ENCODE results near the gene PFN3.
"Not testable (repeated sequence)": the region's sequence is repeated elsewhere in the genome, so short reads cannot be mapped to it uniquely, and the experiment has no call there.

Gene PFN3

DNA sequence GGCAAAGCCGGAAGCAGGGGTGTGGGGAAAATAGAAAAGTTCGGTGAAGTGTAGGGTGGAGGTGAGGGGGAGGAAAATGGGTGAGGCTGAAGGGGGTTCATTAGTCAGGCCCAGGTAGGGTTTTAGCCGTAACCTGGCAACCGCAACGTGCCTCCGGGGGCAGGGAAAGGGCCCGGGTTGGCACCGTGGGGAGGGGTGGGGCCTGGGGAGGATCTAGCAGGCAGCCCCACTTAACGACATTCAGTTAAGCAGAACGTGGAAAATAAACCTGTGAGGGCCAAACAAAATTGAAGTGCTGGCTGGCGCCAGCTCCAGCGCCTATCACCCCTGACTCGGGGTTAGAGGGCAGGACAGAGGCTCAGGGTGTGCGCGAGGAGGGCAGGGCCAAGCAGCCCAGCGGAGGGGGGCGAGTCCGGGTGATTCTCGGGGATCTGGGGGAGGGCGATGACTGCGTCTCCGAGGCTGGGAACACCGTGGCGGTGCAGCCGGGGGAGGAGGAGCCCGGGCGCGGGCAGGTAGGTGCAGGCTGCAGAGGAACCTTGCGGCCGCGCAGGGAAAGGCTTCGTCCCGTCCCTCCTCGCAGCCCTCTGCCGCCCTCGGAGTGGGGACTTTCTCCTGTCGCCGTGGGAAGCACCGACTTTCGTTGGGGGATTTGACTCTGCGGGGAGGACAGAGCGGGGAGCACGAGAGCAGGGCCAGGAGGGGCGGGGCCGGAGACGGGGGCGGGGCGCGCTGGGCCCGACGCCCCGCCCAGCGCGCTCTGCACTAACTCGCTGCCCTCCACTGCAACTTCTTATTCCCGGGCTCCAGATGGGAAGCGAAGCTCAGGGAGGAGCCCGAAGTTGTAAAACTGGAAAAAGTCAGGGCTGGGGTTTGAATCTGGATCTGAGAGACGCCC is 37.6 kb downstream of the PFN3 start:
- H3K9me3 Mint-ChIP-seq: no peaks in the 10 kb centered on the region

DNA sequence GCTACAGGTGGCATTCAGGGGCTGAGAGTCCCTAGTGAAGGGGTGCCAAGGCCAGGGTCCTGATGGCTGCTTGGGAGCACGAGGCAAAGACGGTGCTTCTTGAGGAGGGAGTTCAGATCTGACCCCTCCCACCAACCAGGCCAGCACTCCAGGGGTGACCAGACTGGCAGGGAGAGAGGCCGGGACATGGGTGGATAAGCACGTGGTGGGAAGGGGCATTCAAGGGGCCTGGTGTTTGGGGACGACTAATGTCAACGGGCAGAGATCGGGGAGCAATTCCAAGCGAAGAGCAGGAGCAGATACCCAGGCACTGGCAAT is 38.2 kb downstream of the PFN3 start:
- H3K27ac Mint-ChIP-seq: peak overlapping the region; percentile 85
- no peak for ATAC-seq (ENCODE audit: low read depth)
- peaks cover 53% of the 10 kb centered on the region for H3K4me1 Mint-ChIP-seq
- H3K9me3 Mint-ChIP-seq: no peaks in the 10 kb centered on the region
- DNase-seq (ENCODE audit: low spot score in 2 of 2): no peak
- H3K4me3 Mint-ChIP-seq: peak overlapping the region; percentile 85
- H3K36me3 Mint-ChIP-seq: peaks cover 10% of the 10 kb centered on the region
- no peaks in the 10 kb centered on the region for H3K27me3 Mint-ChIP-seq

More for the DNA sequence above, 37.6 kb downstream of the PFN3 start:
- Mint-ChIP-seq H3K4me3 (peak overlapping the region; percentile 85), H3K4me1 (peaks cover 49% of the 10 kb centered on the region), H3K36me3 (peaks cover 10% of the 10 kb centered on the region), H3K27ac (peak overlapping the region; percentile 85), H3K27me3 (no peaks in the 10 kb centered on the region)
- ATAC-seq (ENCODE audit: low read depth) (peak; percentile 64), DNase-seq (ENCODE audit: low spot score in 2 of 2) (peak; percentile 49 to 53)

DNA sequence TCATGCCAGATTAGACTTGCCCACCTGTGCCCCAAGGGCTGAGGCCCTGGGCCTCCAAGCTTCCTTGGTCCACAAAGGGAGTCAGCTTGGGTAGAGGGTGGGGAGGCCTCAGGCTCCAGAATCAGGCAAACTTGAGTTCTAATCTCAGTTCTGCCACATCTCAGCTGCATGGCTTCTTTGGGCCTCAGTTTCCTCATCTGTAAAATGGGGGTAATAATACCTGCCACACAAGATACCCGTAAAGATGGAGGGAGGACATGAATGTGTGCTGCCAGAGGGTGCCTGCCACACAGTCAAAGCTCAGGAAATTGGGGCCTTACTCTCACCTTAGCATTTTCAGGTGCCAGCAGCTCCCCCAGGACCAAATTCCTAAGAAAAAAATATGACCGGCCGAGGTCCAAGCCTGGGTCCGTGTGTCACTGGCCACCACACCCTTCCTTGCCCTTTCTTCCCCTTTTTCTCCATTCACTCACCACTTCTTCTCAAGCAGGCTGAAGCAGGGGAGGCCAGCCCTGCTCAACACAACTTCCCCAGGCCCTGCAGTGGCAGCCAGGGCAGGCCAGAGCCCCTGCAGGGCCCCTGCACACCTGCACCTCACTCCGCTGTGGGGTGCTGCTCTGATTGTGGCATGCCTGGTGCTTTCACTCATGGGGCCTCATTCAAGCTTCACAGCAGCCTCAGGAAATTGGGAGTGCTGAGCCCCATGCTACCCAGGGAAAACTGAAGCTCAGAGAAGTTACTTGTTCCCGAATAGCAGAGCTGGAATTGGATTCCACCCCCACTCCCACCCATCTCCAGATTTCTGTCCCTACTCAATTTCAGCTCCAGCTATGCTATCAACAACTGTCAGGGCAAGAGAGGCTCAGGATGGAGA is 38.8 kb downstream of the PFN3 start:
- peak; percentile 50 for ATAC-seq (ENCODE audit: low read depth)
- Mint-ChIP-seq H3K27ac (peak overlapping the region; percentile 85), H3K9me3 (no peaks in the 10 kb centered on the region)

GRCh38 chr5:177360740-177361139 is 39.7 kb downstream of the PFN3 start:
- H3K4me1 Mint-ChIP-seq: peaks cover 62% of the 10 kb centered on the region
- H3K27ac Mint-ChIP-seq; ATAC-seq (ENCODE audit: low read depth); H3K27me3 Mint-ChIP-seq; DNase-seq (ENCODE audit: low spot score in 2 of 2); H3K9me3 Mint-ChIP-seq; H3K36me3 Mint-ChIP-seq; H3K4me3 Mint-ChIP-seq: not testable (repeated sequence)

More for the DNA sequence above, 38.8 kb downstream of the PFN3 start:
- DNase-seq (ENCODE audit: low spot score in 2 of 2): peak in 1 of 2 donors; percentile 36
- Mint-ChIP-seq H3K27me3 (no peaks in the 10 kb centered on the region), H3K36me3 (peaks cover 7% of the 10 kb centered on the region), H3K4me3 (peak overlapping the region; percentile 85), H3K4me1 (peaks cover 59% of the 10 kb centered on the region)

DNA sequence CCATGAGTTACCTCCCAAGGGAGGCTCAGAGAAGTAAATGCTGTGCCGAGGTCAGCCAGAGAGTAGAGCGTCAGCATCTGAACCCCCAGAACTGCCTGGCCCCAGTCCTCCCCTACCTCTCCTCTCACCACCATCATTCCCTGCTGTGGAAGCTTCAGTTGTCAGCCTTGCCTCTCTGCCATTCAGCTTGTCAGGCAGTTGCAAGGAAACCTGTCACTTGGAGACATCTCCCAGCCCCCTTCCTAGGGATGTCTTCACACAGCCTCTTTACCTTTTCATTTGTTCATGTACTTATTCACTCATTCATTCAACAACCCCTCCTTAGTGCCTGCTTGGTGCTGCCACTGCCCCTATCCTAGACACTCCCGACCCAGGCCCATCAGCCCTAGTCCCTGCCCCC is 40.6 kb downstream of the PFN3 start:
- ATAC-seq (ENCODE audit: low read depth): no peak
- peak overlapping the region; percentile 97 for H3K4me3 Mint-ChIP-seq
- DNase-seq (ENCODE audit: low spot score in 2 of 2): no peak
- H3K27ac Mint-ChIP-seq: peak overlapping the region; percentile 89
- H3K4me1 Mint-ChIP-seq: peaks cover 64% of the 10 kb centered on the region
- no peaks in the 10 kb centered on the region for H3K27me3 Mint-ChIP-seq
- peaks cover 5% of the 10 kb centered on the region for H3K36me3 Mint-ChIP-seq
- H3K9me3 Mint-ChIP-seq: no peaks in the 10 kb centered on the region

- H3K27ac Mint-ChIP-seq: peak overlapping the region; percentile 89
- no peak for ATAC-seq (ENCODE audit: low read depth)
- peaks cover 66% of the 10 kb centered on the region for H3K4me1 Mint-ChIP-seq
- peaks cover 2% of the 10 kb centered on the region for H3K9me3 Mint-ChIP-seq
- H3K27me3 Mint-ChIP-seq: no peaks in the 10 kb centered on the region
- H3K36me3 Mint-ChIP-seq: peaks cover 5% of the 10 kb centered on the region
- peak overlapping the region; percentile 97 for H3K4me3 Mint-ChIP-seq
- no peak for DNase-seq (ENCODE audit: low spot score in 2 of 2)
Measured at GRCh38 chr5:177359451-177359851, 41.0 kb downstream of the PFN3 start.

- no peak for DNase-seq (ENCODE audit: low spot score in 2 of 2)
- ATAC-seq (ENCODE audit: low read depth): no peak
- Mint-ChIP-seq H3K36me3 (peaks cover 5% of the 10 kb centered on the region), H3K4me3 (peak overlapping the region; percentile 97), H3K27me3 (no peaks in the 10 kb centered on the region), H3K9me3 (peaks cover 2% of the 10 kb centered on the region), H3K27ac (peak overlapping the region; percentile 89), H3K4me1 (peaks cover 63% of the 10 kb centered on the region)
Measured at GRCh38 chr5:177358370-177358819, 42.1 kb downstream of the PFN3 start.

- Mint-ChIP-seq H3K36me3 (peaks cover 5% of the 10 kb centered on the region), H3K4me1 (peaks cover 59% of the 10 kb centered on the region), H3K27ac (peak within 1 kb of the TSS; percentile 89), H3K4me3 (peak within 1 kb of the TSS; percentile 97), H3K27me3 (no peaks in the 10 kb centered on the region), H3K9me3 (peaks cover 2% of the 10 kb centered on the region)
- DNase-seq (ENCODE audit: low spot score in 2 of 2) (peak; percentile 64 to 79), ATAC-seq (ENCODE audit: low read depth) (peak; percentile 94)
Measured at GRCh38 chr5:177357459-177358351, 42.8 kb downstream of the PFN3 start, which contains the start of gene RGS14. RGS14 (plus strand) TSS chr5:177357924; CDS start chr5:177358025, 101 bp downstream.

DNA sequence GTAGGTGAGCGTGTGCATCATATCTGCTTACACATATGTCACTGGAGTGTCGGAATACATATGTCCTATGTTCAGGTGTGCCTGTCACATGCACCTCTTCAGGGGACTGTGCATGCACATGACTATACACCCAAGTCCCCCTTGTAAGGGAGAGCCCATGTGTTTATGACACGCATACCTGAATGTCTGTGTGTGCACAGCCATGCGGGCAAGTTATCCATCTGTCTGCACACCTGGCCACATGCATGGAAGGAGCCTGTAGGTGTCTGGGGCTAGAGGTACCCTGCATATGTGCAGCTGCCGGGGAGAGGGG is 43.4 kb downstream of the PFN3 start:
- Mint-ChIP-seq H3K36me3 (peaks cover 5% of the 10 kb centered on the region), H3K4me1 (peaks cover 53% of the 10 kb centered on the region), H3K4me3 (peak overlapping the region; percentile 97), H3K9me3 (peaks cover 2% of the 10 kb centered on the region), H3K27ac (peak overlapping the region; percentile 89), H3K27me3 (no peaks in the 10 kb centered on the region)
- ATAC-seq (ENCODE audit: low read depth): no peak
- no peak for DNase-seq (ENCODE audit: low spot score in 2 of 2)

DNA sequence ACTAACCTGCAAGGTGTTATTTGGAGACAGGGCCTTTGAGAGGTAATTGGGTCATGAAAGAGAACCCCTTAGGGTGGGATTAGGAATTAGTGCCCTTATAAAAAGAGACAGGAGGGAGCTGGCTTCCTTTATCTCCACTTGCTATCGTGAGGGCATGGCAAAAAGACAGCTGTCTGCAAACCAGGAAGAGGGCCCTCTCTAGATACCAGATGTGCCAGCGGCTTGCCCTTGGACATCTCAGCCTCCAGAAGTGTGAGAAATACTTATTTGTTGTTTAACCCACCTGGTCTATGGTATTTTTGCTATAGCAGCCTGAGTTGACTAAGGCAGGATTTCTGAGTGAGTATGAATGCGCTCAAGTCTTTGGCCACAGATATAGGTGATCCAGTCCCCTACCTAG is 43.7 kb downstream of the PFN3 start:
- Mint-ChIP-seq H3K36me3 (peaks cover 5% of the 10 kb centered on the region), H3K4me1 (peaks cover 50% of the 10 kb centered on the region), H3K9me3 (peaks cover 2% of the 10 kb centered on the region), H3K4me3 (peak overlapping the region; percentile 97), H3K27ac (peak overlapping the region; percentile 89), H3K27me3 (no peaks in the 10 kb centered on the region)
- ATAC-seq (ENCODE audit: low read depth) (no peak), DNase-seq (ENCODE audit: low spot score in 2 of 2) (no peak)

GRCh38 chr5:177355868-177356168 is 44.6 kb downstream of the PFN3 start:
- H3K9me3 Mint-ChIP-seq: peaks cover 2% of the 10 kb centered on the region
- no peaks in the 10 kb centered on the region for H3K27me3 Mint-ChIP-seq
- H3K36me3 Mint-ChIP-seq: peaks cover 5% of the 10 kb centered on the region
- H3K4me3 Mint-ChIP-seq: no peak overlapping the region
- peaks cover 47% of the 10 kb centered on the region for H3K4me1 Mint-ChIP-seq
- DNase-seq (ENCODE audit: low spot score in 2 of 2) (no peak), ATAC-seq (ENCODE audit: low read depth) (no peak)
- no peak overlapping the region for H3K27ac Mint-ChIP-seq

DNA sequence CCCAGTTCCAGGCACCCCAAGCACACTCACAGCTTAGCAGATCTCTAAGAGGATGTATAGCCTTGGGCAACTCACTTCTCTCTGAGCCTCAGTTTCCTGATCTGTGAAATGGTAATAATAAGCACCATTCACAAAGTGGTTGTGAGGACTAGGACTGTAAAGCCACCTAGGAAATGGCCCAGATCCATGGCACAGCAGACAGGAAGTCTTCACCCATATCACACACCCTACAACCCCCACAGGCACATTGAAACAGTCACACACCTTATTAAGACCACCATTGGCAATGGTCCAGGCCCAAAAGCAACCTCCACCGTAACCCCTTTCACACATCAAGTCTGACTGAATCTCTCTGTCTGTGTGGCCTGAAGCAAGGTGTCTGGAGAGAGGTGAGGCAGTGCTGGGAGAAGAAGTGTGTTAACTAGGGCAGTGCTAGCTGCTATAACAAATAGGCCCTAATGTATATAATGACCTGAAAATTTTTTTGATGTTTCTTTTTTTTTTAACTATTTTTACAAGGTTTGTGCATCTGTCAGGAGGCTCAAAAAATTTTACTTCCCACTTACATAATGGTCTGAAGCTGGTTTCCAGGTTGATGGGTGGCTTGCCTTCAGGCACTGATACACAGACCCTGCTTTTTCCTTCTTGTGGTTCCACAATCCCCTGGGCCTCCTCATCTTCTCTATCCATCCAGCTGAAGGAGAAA is 45.1 kb downstream of the PFN3 start:
- no peak overlapping the region for H3K27ac Mint-ChIP-seq
- H3K27me3 Mint-ChIP-seq: no peaks in the 10 kb centered on the region
- peaks cover 5% of the 10 kb centered on the region for H3K36me3 Mint-ChIP-seq
- H3K9me3 Mint-ChIP-seq: peaks cover 2% of the 10 kb centered on the region
- no peak for DNase-seq (ENCODE audit: low spot score in 2 of 2)
- no peak overlapping the region for H3K4me3 Mint-ChIP-seq
- no peak for ATAC-seq (ENCODE audit: low read depth)
- H3K4me1 Mint-ChIP-seq: peaks cover 48% of the 10 kb centered on the region

GRCh38 chr5:177354711-177355110 is 45.8 kb downstream of the PFN3 start:
- peaks cover 48% of the 10 kb centered on the region for H3K4me1 Mint-ChIP-seq
- no peaks in the 10 kb centered on the region for H3K27me3 Mint-ChIP-seq
- DNase-seq (ENCODE audit: low spot score in 2 of 2): no peak
- peaks cover 2% of the 10 kb centered on the region for H3K9me3 Mint-ChIP-seq
- H3K27ac Mint-ChIP-seq: peak overlapping the region; percentile 46
- ATAC-seq (ENCODE audit: low read depth): no peak
- peaks cover 5% of the 10 kb centered on the region for H3K36me3 Mint-ChIP-seq
- no peak overlapping the region for H3K4me3 Mint-ChIP-seq
